Fibroblast of mammary gland (primary cell): ENCODE measurements around the gene SH3RF3.

Source experiments
- DNase-seq: peaks from one replicate; pipeline ENCODE4 v3.0.0-alpha.2; 2010; ENCODE audit warnings: low read depth
- H3K4me3 ChIP-seq: 2 replicates; pipeline ENCODE4 v1.5.1; 2011; ENCODE audit warnings: low read depth, mild to moderate bottlenecking, low read length, moderate library complexity; ENCODE audit not compliant: control insufficient read depth
- TF ChIP-seq, protein P1 (sequence below): conservative IDR thresholded peaks from 2 replicates; pipeline ENCODE4 v1.5.1; 2011; ENCODE audit warnings: low read depth, low read length, inconsistent platforms; ENCODE audit not compliant: control insufficient read depth, insufficient read depth

Gene SH3RF3

DNA sequence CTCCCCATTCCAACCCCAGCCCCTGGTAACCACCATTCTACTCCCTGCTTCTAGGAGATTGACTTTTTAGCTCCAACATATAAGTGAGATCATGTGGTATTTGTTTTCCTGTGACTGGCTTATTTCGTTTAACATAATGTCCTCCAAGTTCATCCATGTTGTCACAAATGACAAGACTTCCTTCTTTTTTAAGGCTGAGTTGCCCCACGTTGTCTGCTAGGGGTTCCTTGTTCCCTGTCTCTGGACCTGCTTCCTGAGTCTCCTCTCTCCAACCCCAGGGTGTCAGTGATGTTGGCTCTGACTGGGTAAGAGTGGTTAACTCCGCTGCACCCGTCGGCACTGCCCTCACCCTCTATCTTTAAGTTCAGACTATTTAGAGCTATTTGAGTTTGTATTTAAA is 175.2 kb downstream of the SH3RF3 start:
- TF ChIP-seq, protein P1, sequence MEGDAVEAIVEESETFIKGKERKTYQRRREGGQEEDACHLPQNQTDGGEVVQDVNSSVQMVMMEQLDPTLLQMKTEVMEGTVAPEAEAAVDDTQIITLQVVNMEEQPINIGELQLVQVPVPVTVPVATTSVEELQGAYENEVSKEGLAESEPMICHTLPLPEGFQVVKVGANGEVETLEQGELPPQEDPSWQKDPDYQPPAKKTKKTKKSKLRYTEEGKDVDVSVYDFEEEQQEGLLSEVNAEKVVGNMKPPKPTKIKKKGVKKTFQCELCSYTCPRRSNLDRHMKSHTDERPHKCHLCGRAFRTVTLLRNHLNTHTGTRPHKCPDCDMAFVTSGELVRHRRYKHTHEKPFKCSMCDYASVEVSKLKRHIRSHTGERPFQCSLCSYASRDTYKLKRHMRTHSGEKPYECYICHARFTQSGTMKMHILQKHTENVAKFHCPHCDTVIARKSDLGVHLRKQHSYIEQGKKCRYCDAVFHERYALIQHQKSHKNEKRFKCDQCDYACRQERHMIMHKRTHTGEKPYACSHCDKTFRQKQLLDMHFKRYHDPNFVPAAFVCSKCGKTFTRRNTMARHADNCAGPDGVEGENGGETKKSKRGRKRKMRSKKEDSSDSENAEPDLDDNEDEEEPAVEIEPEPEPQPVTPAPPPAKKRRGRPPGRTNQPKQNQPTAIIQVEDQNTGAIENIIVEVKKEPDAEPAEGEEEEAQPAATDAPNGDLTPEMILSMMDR = no peak
- H3K4me3 ChIP-seq = no peak overlapping the region
- no peak for DNase-seq

- DNase-seq = no peak
- TF ChIP-seq, protein P1 = no peak
- no peak overlapping the region for H3K4me3 ChIP-seq
Observed at GRCh38 chr2:109304731-109305470, 175.9 kb downstream of the SH3RF3 start.

GRCh38 chr2:109305490-109306167 is 176.6 kb downstream of the SH3RF3 start:
- TF ChIP-seq, protein P1 = no peak
- no peak overlapping the region for H3K4me3 ChIP-seq
- DNase-seq = no peak

DNA sequence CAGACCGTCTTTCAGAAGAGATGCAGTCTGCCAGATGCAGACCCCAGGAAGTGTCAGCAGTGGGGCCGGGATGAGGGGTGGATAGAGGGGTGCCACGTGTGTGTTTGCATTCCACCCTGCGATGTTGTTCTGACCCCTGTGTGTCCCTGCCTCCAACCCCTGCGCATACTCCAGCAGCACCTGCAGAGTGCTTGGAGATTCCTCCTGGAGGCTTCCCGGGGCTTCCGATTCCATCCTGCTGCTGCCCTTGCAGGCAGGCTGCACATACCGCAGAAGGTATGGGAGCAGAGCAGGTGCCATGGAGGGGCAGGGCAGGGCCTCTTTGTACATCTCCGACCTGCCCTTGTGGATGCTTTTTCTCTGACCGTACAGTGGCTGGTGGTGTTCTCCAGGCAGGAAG is 177.2 kb downstream of the SH3RF3 start:
- TF ChIP-seq, protein P1 = no peak
- no peak overlapping the region for H3K4me3 ChIP-seq
- DNase-seq = no peak

- H3K4me3 ChIP-seq = no peak overlapping the region
- DNase-seq = peak; percentile 43
- TF ChIP-seq, protein P1 = no peak
Observed at GRCh38 chr2:109311771-109312170, 182.8 kb downstream of the SH3RF3 start.

DNA sequence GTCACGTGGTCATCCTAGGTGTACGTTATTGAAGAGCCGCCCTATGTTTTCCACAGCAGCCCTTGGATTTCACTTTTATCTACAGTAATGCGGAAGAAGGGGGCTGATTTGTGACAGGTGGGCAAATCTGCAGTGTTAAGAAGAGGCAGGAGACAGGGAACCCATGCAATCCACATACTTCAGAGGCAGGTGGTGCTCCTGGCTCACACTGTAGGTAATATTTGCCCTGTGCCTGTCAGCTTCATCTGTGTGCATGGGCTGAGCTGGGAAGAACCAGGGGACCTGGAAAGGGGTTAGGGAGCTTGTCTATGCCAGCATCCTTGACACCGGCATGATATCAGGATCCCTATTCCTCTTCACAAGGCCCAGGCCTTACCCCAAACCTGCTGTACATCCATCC is 183.9 kb downstream of the SH3RF3 start:
- DNase-seq = no peak
- TF ChIP-seq, protein P1 = no peak
- no peak overlapping the region for H3K4me3 ChIP-seq
